ENCODE measurements around the gene MAP3K7.
A peak's percentile ranks its signal among the peaks of the same experiment; 100 is the strongest.

Gene MAP3K7

GRCh38 chr6:90521955-90522354, 64.9 kb downstream of the MAP3K7 start:
- DNase-seq: no peak

GRCh38 chr6:90516074-90516660, 70.7 kb downstream of the MAP3K7 start:
- DNase-seq: no peak

GRCh38 chr6:90514496-90514895, 72.4 kb downstream of the MAP3K7 start:
- DNase-seq: no peak

GRCh38 chr6:90508753-90509152, 78.1 kb downstream of the MAP3K7 start:
- no peak for DNase-seq

GRCh38 chr6:90502866-90503407, 83.9 kb downstream of the MAP3K7 start:
- DNase-seq: no peak

GRCh38 chr6:90502381-90502780, 84.5 kb downstream of the MAP3K7 start:
- DNase-seq: peak; percentile 19

GRCh38 chr6:90500458-90500857, 86.4 kb downstream of the MAP3K7 start:
- no peak for DNase-seq

- no peak for DNase-seq
Measured at GRCh38 chr6:90497411-90497810, 89.5 kb downstream of the MAP3K7 start.

GRCh38 chr6:90496258-90497016, 90.4 kb downstream of the MAP3K7 start:
- no peak for DNase-seq

GRCh38 chr6:90495216-90495817, 91.6 kb downstream of the MAP3K7 start:
- no peak for DNase-seq

GRCh38 chr6:90494067-90494780, 92.6 kb downstream of the MAP3K7 start:
- no peak for DNase-seq

GRCh38 chr6:90493332-90493731, 93.5 kb downstream of the MAP3K7 start:
- DNase-seq: no peak

GRCh38 chr6:90492798-90493197, 94.1 kb downstream of the MAP3K7 start:
- DNase-seq: no peak

GRCh38 chr6:90492369-90492768, 94.5 kb downstream of the MAP3K7 start:
- no peak for DNase-seq

GRCh38 chr6:90490030-90490716, 96.7 kb downstream of the MAP3K7 start:
- no peak for DNase-seq

GRCh38 chr6:90488816-90489215, 98.1 kb downstream of the MAP3K7 start:
- no peak for DNase-seq

GRCh38 chr6:90485635-90486277, 101.1 kb downstream of the MAP3K7 start:
- DNase-seq: no peak

GRCh38 chr6:90484903-90485302, 102.0 kb downstream of the MAP3K7 start:
- no peak for DNase-seq

GRCh38 chr6:90484385-90484784, 102.5 kb downstream of the MAP3K7 start:
- no peak for DNase-seq

- no peak for DNase-seq
Measured at GRCh38 chr6:90483956-90484355, 102.9 kb downstream of the MAP3K7 start.

- DNase-seq: no peak
Measured at GRCh38 chr6:90483116-90483839, 103.6 kb downstream of the MAP3K7 start.

GRCh38 chr6:90480666-90481065, 106.2 kb downstream of the MAP3K7 start:
- no peak for DNase-seq

All from NCI-H1436 (cell line).